Stomach smooth muscle (tissue), 2 donors: ENCODE measurements around the gene TMEM108.

Experiments used
- H3K27ac ChIP-seq: one replicate; pipeline ENCODE4 v1.7.0; 2013; ENCODE audit warnings: mild to moderate bottlenecking, low read length, inconsistent platforms
- H3K27me3 ChIP-seq, 2 donors: one replicate each; pipeline ENCODE4 v1.7.0; 2013; ENCODE audit warnings: low read length in 2 of 2; ENCODE audit not compliant: insufficient read depth in 2 of 2, control insufficient read depth in 1 of 2
- H3K36me3 ChIP-seq, 2 donors: one replicate each; pipeline ENCODE4 v1.7.0; 2013; ENCODE audit warnings: low read length in 2 of 2; ENCODE audit not compliant: control insufficient read depth in 2 of 2, insufficient read depth in 2 of 2
- H3K4me1 ChIP-seq: one replicate; pipeline ENCODE4 v1.7.0; 2013; ENCODE audit warnings: low read length; ENCODE audit not compliant: control insufficient read depth, insufficient read depth
- H3K4me3 ChIP-seq, 2 donors: one replicate each; pipeline ENCODE4 v1.7.0; 2013; ENCODE audit warnings: low read length in 2 of 2
- H3K9ac ChIP-seq, 2 donors: one replicate each; pipeline ENCODE4 v1.7.0; 2013; ENCODE audit warnings: low read length in 2 of 2, mild to moderate bottlenecking in 1 of 2
- H3K9me3 ChIP-seq, 2 donors: one replicate each; pipeline ENCODE4 v1.7.0; 2013; ENCODE audit warnings: low read length in 2 of 2; ENCODE audit not compliant: control insufficient read depth in 2 of 2
- donor health status: healthy.
- donor health status: Pancreatic carcinoma.

The TMEM108 gene

DNA sequence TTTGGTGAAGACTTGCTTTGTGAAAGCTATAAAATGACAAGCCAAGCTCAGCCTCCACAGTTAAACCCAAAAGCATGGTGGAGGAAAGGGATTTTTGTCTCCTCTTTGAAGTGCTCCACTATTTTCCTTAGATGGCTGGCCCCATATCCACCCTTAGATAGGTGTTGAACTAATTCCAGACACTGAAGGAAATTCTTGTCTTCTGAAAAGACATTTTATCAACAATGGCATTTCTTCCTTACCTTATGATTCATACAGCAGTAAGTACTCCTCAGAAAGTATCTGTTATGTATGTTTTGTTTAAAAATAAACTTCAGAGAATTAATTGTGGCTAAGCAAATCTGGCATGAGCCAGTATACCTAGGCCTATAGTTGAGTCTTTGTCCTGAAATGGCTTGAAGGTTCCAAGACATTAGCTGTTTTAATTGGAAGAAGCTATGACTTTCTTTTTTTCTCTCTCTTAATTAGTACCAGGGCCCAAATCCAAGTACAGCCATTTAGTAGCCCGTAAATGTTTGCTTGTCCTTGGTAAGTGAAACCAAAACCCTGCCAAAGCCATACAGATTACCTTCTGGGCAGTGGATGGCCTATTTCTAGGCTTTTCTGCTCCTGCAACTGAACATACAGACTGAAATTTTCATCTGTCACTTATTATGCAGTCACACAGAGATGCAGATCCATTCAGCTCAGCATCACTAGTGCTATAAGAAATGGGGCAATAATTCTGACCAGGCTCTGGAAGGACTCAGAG is 356.5 kb downstream of the TMEM108 start:
- Histone ChIP-seq H3K27me3 (no peaks in the 10 kb centered on the region), H3K9me3 (peaks cover 0 to 4% of the 10 kb centered on the region in 2 donors), H3K27ac (no peak overlapping the region), H3K36me3 (no peaks in the 10 kb centered on the region), H3K9ac (no peak overlapping the region), H3K4me3 (no peak overlapping the region), H3K4me1 (no peaks in the 10 kb centered on the region)

DNA sequence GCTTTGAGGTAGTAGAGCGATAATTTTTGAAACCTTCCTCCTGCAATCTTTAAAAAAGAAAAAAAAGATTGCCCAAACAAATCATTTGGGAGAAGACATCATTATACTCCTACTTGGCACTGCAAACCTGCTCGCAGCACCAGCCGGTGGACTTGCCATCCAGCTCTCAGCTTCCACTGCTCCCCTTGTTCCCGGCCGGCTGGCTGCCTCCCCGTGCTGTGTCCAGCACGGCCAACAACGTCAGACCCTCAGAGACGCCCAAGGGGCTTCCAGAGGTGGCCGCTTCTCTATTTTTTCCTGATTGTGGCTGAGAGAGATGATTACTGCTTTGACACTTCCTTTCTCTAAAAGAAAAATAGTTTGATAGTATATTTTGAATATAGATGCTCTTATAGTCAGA is 358.7 kb downstream of the TMEM108 start:
- Histone ChIP-seq H3K27ac (no peak overlapping the region), H3K4me1 (peaks cover 5% of the 10 kb centered on the region), H3K27me3 (no peaks in the 10 kb centered on the region), H3K9ac (no peak overlapping the region), H3K9me3 (peaks cover 0 to 4% of the 10 kb centered on the region in 2 donors), H3K36me3 (no peaks in the 10 kb centered on the region), H3K4me3 (no peak overlapping the region)

DNA sequence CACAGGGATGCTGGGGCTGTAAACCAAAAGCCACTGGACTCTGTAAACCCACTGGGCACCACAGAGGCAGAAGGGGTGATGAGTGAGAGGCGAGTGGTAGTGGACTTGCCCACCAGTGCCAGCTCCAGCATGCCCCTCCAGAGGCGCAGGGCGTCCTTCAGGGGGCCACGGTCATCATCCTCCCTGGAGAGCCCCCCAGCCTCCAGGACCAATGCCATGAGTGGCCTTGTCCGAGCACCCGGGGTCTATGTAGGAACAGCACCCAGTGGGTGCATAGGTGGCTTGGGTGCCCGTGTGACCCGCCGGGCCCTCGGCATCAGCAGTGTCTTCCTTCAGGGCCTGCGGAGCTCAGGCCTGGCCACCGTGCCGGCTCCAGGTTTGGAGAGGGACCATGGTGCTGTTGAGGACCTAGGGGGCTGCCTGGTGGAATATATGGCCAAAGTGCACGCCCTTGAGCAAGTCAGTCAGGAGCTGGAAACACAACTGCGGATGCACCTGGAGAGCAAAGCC is 361.9 kb downstream of the TMEM108 start, which contains the start of gene BFSP2:
Gene BFSP2 (plus strand): TSS at position 51 of the 510 bp plus-strand sequence. CDS start 28 bp downstream, at position 79.
- peaks cover 0 to 2% of the 10 kb centered on the region in 2 donors for H3K27me3 ChIP-seq
- no peak within 1 kb of the TSS for H3K9ac ChIP-seq
- no peak within 1 kb of the TSS for H3K4me3 ChIP-seq
- H3K9me3 ChIP-seq: no peaks in the 10 kb centered on the region
- H3K27ac ChIP-seq: no peak within 1 kb of the TSS
- H3K4me1 ChIP-seq: peaks cover 5% of the 10 kb centered on the region
- H3K36me3 ChIP-seq: no peaks in the 10 kb centered on the region

DNA sequence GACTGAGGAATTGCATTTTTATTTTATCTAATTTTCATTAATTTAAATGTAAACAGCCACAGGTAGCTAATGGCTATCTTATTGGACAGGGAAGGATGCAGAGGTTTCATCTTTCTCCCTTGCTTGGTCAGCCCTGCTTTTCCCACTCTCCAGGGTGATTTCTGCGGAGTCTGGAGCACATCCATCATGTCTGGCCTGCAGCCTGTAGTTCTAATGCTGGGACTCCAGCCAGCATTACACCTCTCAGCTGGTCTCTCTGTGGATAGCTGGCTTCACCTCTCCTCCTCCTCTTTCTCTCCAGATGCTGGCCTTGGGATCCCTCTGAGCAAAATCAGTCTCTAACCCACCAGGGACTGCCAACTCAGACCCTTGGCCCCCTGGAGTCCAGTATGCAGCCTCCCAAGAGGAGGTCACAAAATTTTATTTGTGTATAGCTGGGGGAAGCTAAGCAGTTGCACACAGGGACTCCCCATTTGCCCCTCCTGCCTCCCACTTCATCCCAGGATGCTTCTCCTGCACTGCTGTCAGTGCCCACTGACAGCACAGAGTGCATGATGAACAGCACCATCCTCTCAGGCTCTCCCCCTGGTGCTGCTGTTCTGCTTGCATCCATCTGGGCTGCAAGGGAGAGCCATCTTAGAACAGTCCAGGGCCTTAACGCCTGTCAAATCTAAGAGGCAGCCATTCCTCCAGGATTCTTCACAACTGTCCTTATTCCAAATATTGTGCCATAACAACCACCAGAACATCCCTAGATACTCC is 363.4 kb downstream of the TMEM108 start:
- Histone ChIP-seq H3K36me3 (no peaks in the 10 kb centered on the region), H3K4me3 (no peak overlapping the region), H3K27ac (no peak overlapping the region), H3K27me3 (peaks cover 0 to 2% of the 10 kb centered on the region in 2 donors), H3K9ac (no peak overlapping the region), H3K9me3 (no peaks in the 10 kb centered on the region), H3K4me1 (peaks cover 5% of the 10 kb centered on the region)

DNA sequence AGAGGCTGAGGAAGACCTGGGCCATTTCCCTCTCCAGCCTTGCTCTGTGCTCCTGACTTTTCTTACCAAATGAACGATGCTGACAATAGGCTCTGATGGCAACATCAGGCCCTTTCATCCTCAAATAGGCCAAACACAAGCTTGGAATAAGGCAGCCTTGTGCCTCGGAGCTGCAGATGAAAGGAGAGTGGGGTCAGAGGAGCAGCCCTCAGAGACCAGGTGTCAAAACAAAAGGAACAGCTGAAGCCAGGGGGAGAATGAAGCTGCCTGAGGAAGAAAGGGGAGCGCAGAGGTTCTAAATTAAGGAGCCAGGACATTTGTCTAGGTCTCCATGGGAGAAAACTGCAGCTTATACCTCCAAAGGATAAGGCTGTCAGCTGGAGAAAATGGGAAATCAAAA is 366.7 kb downstream of the TMEM108 start:
- Histone ChIP-seq H3K9me3 (no peaks in the 10 kb centered on the region), H3K4me3 (no peak overlapping the region)

DNA sequence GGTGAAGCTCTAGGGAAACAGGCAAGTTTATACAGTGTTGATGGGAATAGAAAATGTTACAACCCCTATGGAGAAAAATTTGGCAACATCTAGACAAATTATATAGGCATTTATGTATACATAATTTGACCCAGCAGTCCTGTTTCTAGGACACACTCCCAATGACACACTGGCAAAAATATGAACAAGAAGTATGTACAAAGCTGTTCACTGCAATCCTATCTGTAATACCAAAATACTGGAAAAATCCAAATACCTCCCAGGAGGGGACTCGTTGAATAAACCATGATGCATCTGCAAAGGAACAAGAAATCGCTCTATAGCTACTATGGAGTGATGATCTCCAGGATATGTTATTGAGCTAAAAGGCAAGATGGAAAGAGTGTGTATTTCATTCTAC is 370.2 kb downstream of the TMEM108 start:
- Histone ChIP-seq H3K4me3 (no peak overlapping the region), H3K27ac (no peak overlapping the region), H3K36me3 (no peaks in the 10 kb centered on the region), H3K9ac (no peak overlapping the region), H3K4me1 (no peaks in the 10 kb centered on the region), H3K27me3 (peaks cover 0 to 6% of the 10 kb centered on the region in 2 donors), H3K9me3 (no peaks in the 10 kb centered on the region)

More for the DNA sequence above, 366.7 kb downstream of the TMEM108 start:
- Histone ChIP-seq H3K27ac (no peak overlapping the region), H3K27me3 (peaks cover 0 to 2% of the 10 kb centered on the region in 2 donors), H3K9ac (no peak overlapping the region), H3K36me3 (no peaks in the 10 kb centered on the region), H3K4me1 (peaks cover 5% of the 10 kb centered on the region)

DNA sequence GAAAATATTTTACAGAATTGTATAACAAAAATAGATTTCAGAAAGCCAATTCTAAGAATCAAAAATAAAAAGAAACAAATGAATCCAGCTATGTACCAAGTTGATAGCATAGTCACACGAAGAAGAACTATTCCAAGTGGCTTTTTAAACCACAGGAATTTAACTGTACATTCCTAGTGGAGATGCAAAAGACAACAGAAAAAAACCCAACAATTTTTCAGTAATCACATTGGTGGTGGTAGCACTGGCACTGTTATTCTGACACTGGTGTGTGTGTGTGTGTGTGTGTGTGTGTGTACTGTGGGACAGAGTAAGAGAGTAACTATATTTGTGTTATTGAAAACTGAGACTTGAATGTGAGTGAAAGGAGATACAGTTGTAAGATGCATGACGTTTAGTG is 370.8 kb downstream of the TMEM108 start:
- Histone ChIP-seq H3K4me3 (no peak overlapping the region), H3K27ac (no peak overlapping the region), H3K36me3 (no peaks in the 10 kb centered on the region), H3K27me3 (peaks cover 0 to 6% of the 10 kb centered on the region in 2 donors), H3K9ac (no peak overlapping the region), H3K9me3 (no peaks in the 10 kb centered on the region), H3K4me1 (peaks cover 2% of the 10 kb centered on the region)

DNA sequence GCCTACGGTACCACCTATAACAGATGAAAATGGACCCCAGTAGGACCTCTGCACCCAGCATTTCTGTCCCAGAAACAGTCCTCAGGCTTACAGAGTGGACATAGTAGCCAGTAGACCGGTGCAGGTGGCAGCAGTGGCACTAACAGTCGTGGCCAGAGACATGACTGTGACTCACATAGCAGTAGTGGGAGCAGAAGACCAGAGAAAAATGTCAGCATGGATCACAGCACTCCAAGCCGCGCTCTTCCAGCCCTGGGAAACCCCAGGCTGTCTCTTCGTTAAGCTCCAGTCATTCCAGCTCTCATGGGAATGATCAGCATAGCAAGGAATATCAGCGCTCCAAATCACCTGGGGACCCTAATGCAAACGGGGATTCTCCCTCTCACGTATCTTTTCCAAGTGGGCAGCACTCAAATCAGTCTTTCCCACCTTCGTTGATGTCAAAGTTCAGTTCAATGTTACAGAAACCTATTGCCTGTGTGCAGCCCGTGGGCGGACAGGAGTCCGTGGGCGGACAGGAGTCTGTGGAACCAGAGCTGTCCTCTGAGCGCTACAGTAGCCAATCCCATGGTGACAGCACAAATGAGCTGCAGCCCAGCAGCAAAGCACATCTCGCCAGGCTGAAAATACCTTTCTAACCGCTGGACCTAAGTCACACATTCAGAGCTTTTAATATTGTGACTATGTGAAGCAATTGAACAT is 372.2 kb downstream of the TMEM108 start:
- no peak overlapping the region for H3K27ac ChIP-seq
- H3K4me3 ChIP-seq: no peak overlapping the region
- no peaks in the 10 kb centered on the region for H3K9me3 ChIP-seq
- no peaks in the 10 kb centered on the region for H3K36me3 ChIP-seq
- H3K4me1 ChIP-seq: peaks cover 2% of the 10 kb centered on the region
- no peak overlapping the region for H3K9ac ChIP-seq
- peaks cover 0 to 4% of the 10 kb centered on the region in 2 donors for H3K27me3 ChIP-seq

DNA sequence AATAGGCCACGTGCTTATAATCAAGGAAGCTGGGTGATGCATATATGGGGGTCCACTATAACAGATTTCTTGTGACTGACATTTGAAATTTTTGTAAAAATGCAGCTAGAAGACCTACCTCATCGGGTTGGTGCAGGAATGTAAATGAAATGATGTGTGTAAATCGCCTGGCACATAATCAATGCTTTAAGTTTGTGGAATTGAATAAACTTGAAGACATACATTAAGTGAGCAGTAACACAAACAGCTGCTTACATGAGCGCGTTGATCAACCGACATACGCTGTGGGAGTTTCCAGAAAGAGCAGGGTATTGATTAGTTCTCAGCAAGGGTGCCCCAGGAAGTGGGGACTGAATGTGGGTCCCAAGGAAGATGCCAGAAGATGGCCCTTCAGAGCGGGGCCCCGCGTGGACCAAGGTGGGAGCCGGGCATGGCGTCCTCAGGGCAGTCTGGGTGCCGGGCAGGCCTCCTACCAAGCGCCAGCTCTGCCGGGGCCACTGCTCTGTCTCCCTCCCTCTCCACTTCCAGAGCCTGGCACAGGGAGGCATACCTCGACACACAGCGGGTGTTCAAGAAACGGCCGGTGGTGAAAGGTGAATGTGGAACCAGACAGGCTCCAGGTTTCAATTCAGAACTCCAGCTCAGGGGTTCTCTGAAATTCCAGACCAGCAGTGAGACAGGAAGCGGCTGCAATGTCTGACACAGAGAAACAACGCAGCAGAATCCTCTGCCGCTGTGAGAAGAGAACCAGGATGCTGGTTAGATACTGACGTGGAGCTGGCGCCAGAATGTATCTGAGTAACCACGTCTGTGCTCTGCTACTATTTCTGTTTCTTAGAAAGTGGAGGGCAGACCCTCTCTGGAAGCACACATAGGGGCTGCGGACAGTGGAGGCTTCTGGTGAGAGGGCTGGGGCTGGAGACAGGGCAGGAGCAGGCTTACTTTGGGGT is 374.3 kb downstream of the TMEM108 start:
- H3K9ac ChIP-seq: peak overlapping the region; percentile 35 to 47

More for the DNA sequence above, 374.3 kb downstream of the TMEM108 start:
- Histone ChIP-seq H3K9me3 (no peaks in the 10 kb centered on the region), H3K4me3 (peak overlapping the region; percentile 44 to 55), H3K36me3 (no peaks in the 10 kb centered on the region), H3K27me3 (peaks cover 0 to 4% of the 10 kb centered on the region in 2 donors), H3K27ac (no peak overlapping the region), H3K4me1 (peaks cover 2% of the 10 kb centered on the region)
